ENCODE measurements around the gene PARP3. TPM values are rescaled to one million over a fixed set of nuclear protein-coding genes. Genes with fewer than 3 reads are reported as not detected.

The PARP3 gene
- total and polyA plus RNA-seq, 9 of the 15 experiments (the other 6 are each of a cell fraction or from before 2014, with no cell fraction given) = 0.46 to 6.6 (median 4.5) TPM

GRCh38 chr3:51982838-51983577, 40.8 kb downstream of the PARP3 start, which contains the start of gene ACY1 (continued):
- TF ChIP-seq ZNF407 (IDR thresholded peaks at IDR 0.05; ENCODE audit: low read depth) (no peak), BRCA1 (IDR thresholded peaks at IDR 0.05) (no peak), BRCA1 (CRISPR knock-in tag; IDR thresholded peaks at IDR 0.05) (0 out of 2 replicates have a peak, but pooled peaks have one; percentile 69), CBFB (CRISPR knock-in tag; IDR thresholded peaks at IDR 0.05) (no peak), RCOR1 (IDR thresholded peaks at IDR 0.05; ENCODE audit: borderline replicate concordance in 1 of 2, low read depth in 2 of 2, low read length in 2 of 2) (peak in 1 of 2 experiments; percentile 64; a peak in 2 of 4 replicates), TAF9B (IDR thresholded peaks at IDR 0.05; ENCODE audit: partially characterized antibody) (no peak), ZFP36 (IDR thresholded peaks at IDR 0.05; ENCODE audit: low read depth, low read length, partially characterized antibody) (no peak), ZFPM2 (CRISPR knock-in tag; IDR thresholded peaks at IDR 0.05) (no peak), SMARCA4 (IDR thresholded peaks at IDR 0.05) (no peak), IFI16 (CRISPR knock-in tag; IDR thresholded peaks at IDR 0.05) (no peak), ZBTB26 (CRISPR knock-in tag; IDR thresholded peaks at IDR 0.05) (no peak), MTF1 (CRISPR knock-in tag; IDR thresholded peaks at IDR 0.05; ENCODE audit: borderline replicate concordance) (no peak), ZNF395 (CRISPR knock-in tag; IDR thresholded peaks at IDR 0.05) (peak; percentile 53; the same call in 1 of the 2 replicates), ARID1B (IDR thresholded peaks at IDR 0.05) (no peak), CREB3L1 (IDR thresholded peaks at IDR 0.05; ENCODE audit: borderline replicate concordance, low read depth) (peak; percentile 61; the same call in 1 of the 2 replicates), ZNF668 (CRISPR knock-in tag; IDR thresholded peaks at IDR 0.05) (no peak)
